H9 (cell line): ENCODE measurements around the gene AKAP5. TPM values are rescaled to one million over a fixed set of nuclear protein-coding genes. Genes with fewer than 3 reads are reported as not detected.

ENCODE experiments used
- DNase-seq: peaks from one replicate; pipeline ENCODE4 v3.0.0-alpha.2; 2017
- H2AFZ ChIP-seq: one replicate; pipeline ENCODE4 v1.6.1; 2013; ENCODE audit warnings: mild to moderate bottlenecking, low read length, control low read depth, moderate library complexity
- H2AK5ac ChIP-seq: 2 replicates; pipeline ENCODE4 v1.6.1; 2013; ENCODE audit warnings: low read length, control low read depth, mixed read lengths; ENCODE audit not compliant: insufficient read length
- H2BK120ac ChIP-seq: one replicate; pipeline ENCODE4 v1.6.1; 2013; ENCODE audit warnings: low read depth, mild to moderate bottlenecking, low read length, control low read depth, inconsistent platforms; ENCODE audit not compliant: poor library complexity, severe bottlenecking
- H2BK12ac ChIP-seq: 2 replicates; pipeline ENCODE4 v1.6.1; 2013; ENCODE audit warnings: low read length, control low read depth, mixed read lengths, low read depth; ENCODE audit not compliant: insufficient read length
- H2BK15ac ChIP-seq: 2 replicates; pipeline ENCODE4 v1.6.1; 2013; ENCODE audit warnings: low read depth, low read length, control low read depth
- H2BK20ac ChIP-seq: one replicate; pipeline ENCODE4 v1.6.1; 2013; ENCODE audit warnings: low read depth, mild to moderate bottlenecking, low read length, control low read depth, inconsistent platforms; ENCODE audit not compliant: poor library complexity, severe bottlenecking
- H2BK5ac ChIP-seq: 2 replicates; pipeline ENCODE4 v1.6.1; 2013; ENCODE audit warnings: low read length, control low read depth, mixed read lengths; ENCODE audit not compliant: insufficient read length
- H3K14ac ChIP-seq: 2 replicates; pipeline ENCODE4 v1.6.1; 2013; ENCODE audit warnings: low read length, control low read depth; ENCODE audit not compliant: insufficient read depth
- H3K18ac ChIP-seq: 2 replicates; pipeline ENCODE4 v1.6.1; 2013; ENCODE audit warnings: low read depth, mild to moderate bottlenecking, mixed read lengths, low read length, control low read depth; ENCODE audit not compliant: insufficient read length
- H3K23ac ChIP-seq: 2 replicates; pipeline ENCODE4 v1.6.1; 2013; ENCODE audit warnings: low read length, control low read depth, mixed read lengths, low read depth; ENCODE audit not compliant: insufficient read length
- H3K23me2 ChIP-seq: 2 replicates; pipeline ENCODE4 v1.6.1; 2013; ENCODE audit warnings: low read depth, mild to moderate bottlenecking, mixed read lengths, low read length, control low read depth; ENCODE audit not compliant: insufficient read length, poor library complexity, severe bottlenecking
- H3K27ac ChIP-seq: 2 replicates; pipeline ENCODE4 v1.5.1; 2013; ENCODE audit warnings: low read length, control low read depth, mixed read lengths, low read depth; ENCODE audit not compliant: insufficient read length
- H3K27me3 ChIP-seq: 2 replicates; pipeline ENCODE4 v1.6.1; 2013; ENCODE audit warnings: low read length, control low read depth, inconsistent platforms; ENCODE audit not compliant: insufficient read depth
- H3K4ac ChIP-seq: 2 replicates; pipeline ENCODE4 v1.6.1; 2013; ENCODE audit warnings: low read depth, mild to moderate bottlenecking, control low read depth, inconsistent platforms, low read length, moderate library complexity
- H3K4me1 ChIP-seq: 2 replicates; pipeline ENCODE4 v1.6.1; 2013; ENCODE audit warnings: low read length, control low read depth, inconsistent platforms; ENCODE audit not compliant: insufficient read depth
- H3K4me2 ChIP-seq: 2 replicates; pipeline ENCODE4 v1.6.1; 2013; ENCODE audit warnings: low read length, control low read depth, mixed read lengths; ENCODE audit not compliant: insufficient read length, insufficient read depth
- H3K56ac ChIP-seq: 2 replicates; pipeline ENCODE4 v1.6.1; 2013; ENCODE audit warnings: low read depth, mild to moderate bottlenecking, mixed read lengths, low read length, control low read depth; ENCODE audit not compliant: insufficient read length
- H3K79me1 ChIP-seq: 2 replicates; pipeline ENCODE4 v1.6.1; 2013; ENCODE audit warnings: low read depth, mild to moderate bottlenecking, moderate library complexity, low read length, control low read depth, inconsistent platforms; ENCODE audit not compliant: insufficient read depth, poor library complexity, severe bottlenecking
- H3K79me2 ChIP-seq: 2 replicates; pipeline ENCODE4 v1.6.1; 2013; ENCODE audit warnings: low read length, control low read depth, inconsistent platforms; ENCODE audit not compliant: insufficient read depth
- H3K9ac ChIP-seq: 2 replicates; pipeline ENCODE4 v1.6.1; 2013; ENCODE audit warnings: low read length, control low read depth, mixed read lengths; ENCODE audit not compliant: insufficient read length; ENCODE audit errors: extremely low read depth
- H3K9me3 ChIP-seq: one replicate; pipeline ENCODE4 v1.6.1; 2013; ENCODE audit warnings: low read depth, low read length, inconsistent platforms; ENCODE audit not compliant: control insufficient read depth
- H3T11ph ChIP-seq: one replicate; pipeline ENCODE4 v1.6.1; 2013; ENCODE audit warnings: mild to moderate bottlenecking, low read length, control low read depth, inconsistent platforms
- H4K20me1 ChIP-seq: one replicate; pipeline ENCODE4 v1.6.1; 2013; ENCODE audit not compliant: control insufficient read depth, insufficient read length, insufficient read depth
- H4K5ac ChIP-seq: 2 replicates; pipeline ENCODE4 v1.6.1; 2013; ENCODE audit warnings: low read depth, mild to moderate bottlenecking, mixed read lengths, low read length, control low read depth; ENCODE audit not compliant: insufficient read length
- H4K8ac ChIP-seq: replicated peaks from 2 replicates; pipeline ENCODE4 v1.6.1; 2013; ENCODE audit warnings: low read length, control low read depth, mixed read lengths, low read depth; ENCODE audit not compliant: insufficient read length
- H4K91ac ChIP-seq: 2 replicates; pipeline ENCODE4 v1.6.1; 2013; ENCODE audit warnings: low read depth, mild to moderate bottlenecking, moderate library complexity, mixed read lengths, low read length, control low read depth; ENCODE audit not compliant: insufficient read length
- H3K27ac Mint-ChIP-seq, 3 experiments: 2 replicates in 2 of 3; 3 replicates in 1 of 3; pipeline ENCODE4 v1.8.0; 2020 to 2021; ENCODE audit warnings: mixed read lengths in 3 of 3, mild to moderate bottlenecking in 1 of 3, moderate library complexity in 1 of 3
- H3K27me3 Mint-ChIP-seq: 2 replicates; pipeline ENCODE4 v1.8.0; 2021; ENCODE audit warnings: low read depth, mild to moderate bottlenecking, moderate library complexity, mixed read lengths
- H3K36me3 Mint-ChIP-seq, 3 experiments: 2 replicates in 2 of 3; 3 replicates in 1 of 3; pipeline ENCODE4 v1.8.0; 2020 to 2021; ENCODE audit warnings: low read depth in 3 of 3, mixed read lengths in 3 of 3; ENCODE audit not compliant: insufficient read depth in 1 of 3
- H3K4me1 Mint-ChIP-seq, 2 experiments: 2 replicates each; pipeline ENCODE4 v1.8.0; 2020; ENCODE audit warnings: mixed read lengths in 2 of 2
- H3K4me3 Mint-ChIP-seq, 2 experiments: 2 replicates in 1 of 2; 3 replicates in 1 of 2; pipeline ENCODE4 v1.8.0; 2020 to 2021; ENCODE audit warnings: mild to moderate bottlenecking in 2 of 2, mixed read lengths in 2 of 2, moderate library complexity in 1 of 2
- H3K9me3 Mint-ChIP-seq, 2 experiments: 2 replicates in 1 of 2; 3 replicates in 1 of 2; pipeline ENCODE4 v1.8.0; 2020; ENCODE audit warnings: mild to moderate bottlenecking in 2 of 2, mixed read lengths in 2 of 2, moderate library complexity in 1 of 2
- CTCF ChIP-seq: fragments of 200-600 bp; sonication (generic); conservative IDR thresholded peaks from 3 replicates; pipeline ENCODE4 v1.8.0; 2021; ENCODE audit warnings: antibody characterized with exemption, mild to moderate bottlenecking
- WGBS: extraction: QIAGEN DNeasy Blood & Tissue Kit; methylation state at CpG from one replicate; pipeline ENCODE4 v1.1.7; 2013; ENCODE audit warnings: missing lambda C conversion rate, low lambda C conversion rate, mixed read lengths; ENCODE audit not compliant: insufficient read length; ENCODE audit errors: extremely low coverage; 5-methylcytosine and 5-hydroxymethylcytosine counted together
- total RNA-seq: library from RNA; stranded (reverse); gene quantifications from 2 replicates; pipeline ENCODE4 v1.2.1, GENCODE V29; 2021

AKAP5 gene
- total RNA-seq, 1 experiment from 2014 or later = 2.5 TPM

GRCh38 chr14:64509036-64509435, 43.7 kb downstream of the AKAP5 start:
- Histone ChIP-seq H3T11ph (no peak overlapping the region), H2BK5ac (no peak overlapping the region), H3K23ac (no peak overlapping the region), H4K20me1 (no peaks in the 10 kb centered on the region), H3K56ac (no peak overlapping the region), H2BK120ac (no peak overlapping the region), H3K79me1 (no peaks in the 10 kb centered on the region), H4K5ac (no peak overlapping the region), H3K4ac (no peak overlapping the region), H3K27ac (no peak overlapping the region), H3K9ac (no peak overlapping the region), H3K4me1 (no peaks in the 10 kb centered on the region; the same call in 1 of the 2 replicates), H2AFZ (no peak overlapping the region), H2BK12ac (no peak overlapping the region), H3K4me2 (no peak overlapping the region), H2AK5ac (no peak overlapping the region), H3K14ac (no peak overlapping the region), H3K9me3 (no peaks in the 10 kb centered on the region), H4K91ac (no peak overlapping the region), H4K8ac (no peak overlapping the region), H3K27me3 (no peaks in the 10 kb centered on the region), H2BK15ac (no peak overlapping the region), H3K79me2 (peaks cover 36% of the 10 kb centered on the region; the same call in 1 of the 2 replicates), H3K23me2 (peaks cover 6% of the 10 kb centered on the region), H2BK20ac (no peak overlapping the region), H3K18ac (no peak overlapping the region)
- peaks cover 49 to 51% of the 10 kb centered on the region in 2 experiments for H3K4me1 Mint-ChIP-seq
- peak overlapping the region; percentile 53 to 89 (median 67); a peak in 4 of 7 replicates for H3K27ac Mint-ChIP-seq
- WGBS = no CpG with 5 or more reads among the region's 8 CpGs
- TF ChIP-seq CTCF = no peak
- no peaks in the 10 kb centered on the region for H3K9me3 Mint-ChIP-seq
- no peaks in the 10 kb centered on the region for H3K27me3 Mint-ChIP-seq
- H3K4me3 Mint-ChIP-seq = peak overlapping the region in 1 of 2 experiments; percentile 21; a peak in 1 of 5 replicates
- DNase-seq = peak; percentile 67
- H3K36me3 Mint-ChIP-seq = peaks cover 0 to 7% (median 0%) of the 10 kb centered on the region in 3 experiments; a peak in 1 of 7 replicates
